HepG2 (cell line): ENCODE data around the gene C21orf58. TPM values are rescaled to one million over a fixed set of nuclear protein-coding genes. Genes with fewer than 3 reads are reported as not detected.

Source experiments
- ATAC-seq: fragments of 200-7000 bp; cut with Tn5 transposase; 3 replicates; pipeline ENCODE4 v1.9.1; 2020; ENCODE audit warnings: mild to moderate bottlenecking, moderate library complexity
- BruUV-seq: library from RNA; stranded (reverse); fragments of 400-500 nt; replicated peaks from 2 replicates; lab custom pipeline; 2021; lab: Mats Ljungman, UMichigan
- CTCF ChIA-PET: fragments of 300-600 bp; formaldehyde crosslinking; extraction: SDS; loops from one replicate; lab custom pipeline; 2021; ENCODE audit warnings: low total read pairs, inconsistent platforms, low intra/inter-chr PET ratio; lab: Yijun Ruan, JAX
- POLR2A ChIA-PET: fragments of 350-600 bp; sonication (Branson Sonifier 250); formaldehyde crosslinking; loops from one replicate; lab custom pipeline; 2020; ENCODE audit warnings: antibody characterized with exemption, inconsistent platforms; lab: Yijun Ruan, JAX
- DNase-seq: peaks from one replicate; pipeline ENCODE4 v3.0.0-alpha.2; 2015; ENCODE audit warnings: low spot score
- FAIRE-seq: peaks from 3 replicates; lab custom pipeline; 2011; peaks lifted over from hg19 to GRCh38; lab: Jason Lieb, UNC
- H2AFZ ChIP-seq: one replicate; pipeline ENCODE4 v1.6.1; 2011; ENCODE audit warnings: low read length, inconsistent platforms
- H3K27ac ChIP-seq: fragments of 300-600 bp; 3 replicates; pipeline ENCODE4 v1.8.0; 2011; ENCODE audit warnings: mixed run types, mild to moderate bottlenecking, mixed read lengths, low read length, inconsistent platforms; ENCODE audit not compliant: insufficient read depth; ENCODE audit errors: extremely low read length
- H3K27me3 ChIP-seq, 2 experiments: fragments of 200-600 bp in 1 of 2; 2 replicates in 1 of 2; 3 replicates in 1 of 2; pipeline versions ENCODE4 v1.6.0 to v1.8.0; 2011; ENCODE audit warnings: low read length in 2 of 2, mild to moderate bottlenecking in 2 of 2, moderate library complexity in 2 of 2, inconsistent platforms in 1 of 2; ENCODE audit not compliant: insufficient read depth in 2 of 2, control insufficient read depth in 1 of 2
- H3K36me3 ChIP-seq, 2 experiments: fragments of 200-600 bp in 1 of 2; replicated peaks in 1 of 2; 2 replicates in 1 of 2; 3 replicates in 1 of 2; pipeline versions ENCODE4 v1.5.1 to v1.8.0; 2011; ENCODE audit warnings: low read length in 2 of 2, inconsistent platforms in 1 of 2; ENCODE audit not compliant: insufficient read depth in 2 of 2, control insufficient read depth in 1 of 2
- H3K4me1 ChIP-seq: 2 replicates; pipeline ENCODE4 v1.5.1; 2012; ENCODE audit warnings: low read length, inconsistent platforms; ENCODE audit not compliant: insufficient read depth
- H3K4me2 ChIP-seq: 2 replicates; pipeline ENCODE4 v1.6.0; 2011; ENCODE audit warnings: low read depth, low read length, inconsistent platforms
- H3K4me3 ChIP-seq, 3 experiments: fragments of 200-600 bp in 1 of 3; sonication (generic), shearing (Covaris generic) in 1 of 3; replicated peaks in 1 of 3; 2 replicates each; pipeline ENCODE4 v1.5.1; 2011 to 2016; ENCODE audit warnings: low read length in 3 of 3, inconsistent platforms in 2 of 3, low read depth in 2 of 3, mild to moderate bottlenecking in 2 of 3, control low read depth in 1 of 3, mixed read lengths in 1 of 3; ENCODE audit not compliant: insufficient read depth in 1 of 3
- H3K79me2 ChIP-seq: one replicate; pipeline ENCODE4 v1.6.1; 2011; ENCODE audit warnings: low read length, inconsistent platforms; ENCODE audit not compliant: insufficient read depth
- H3K9ac ChIP-seq: 2 replicates; pipeline ENCODE4 v1.6.0; 2011; ENCODE audit warnings: mild to moderate bottlenecking, low read depth, low read length, inconsistent platforms; ENCODE audit not compliant: insufficient read depth
- H3K9me3 ChIP-seq: 2 replicates; pipeline ENCODE4 v1.5.1; 2012; ENCODE audit warnings: mild to moderate bottlenecking, low read length
- H4K20me1 ChIP-seq: 2 replicates; pipeline ENCODE4 v1.6.0; 2011; ENCODE audit warnings: inconsistent platforms, mild to moderate bottlenecking, low read length, moderate library complexity; ENCODE audit not compliant: insufficient read depth
- AGO2 ChIP-seq: fragments of 200-400 bp; formaldehyde crosslinking; optimal IDR thresholded peaks from 2 replicates; pipeline ENCODE3; 2017; ENCODE audit warnings: mild to moderate bottlenecking, low read depth, low read length, moderate library complexity
- ATM ChIP-seq: fragments of 450-650 bp; IDR thresholded peaks from 2 replicates; pipeline ENCODE4 v1.7.1; 2017; ENCODE audit warnings: mild to moderate bottlenecking, borderline replicate concordance
- HNF4G ChIP-seq, 2 experiments: sonication (generic) in 1 of 2; formaldehyde crosslinking in 1 of 2; IDR thresholded peaks; 2 replicates each; pipeline versions ENCODE4 v1.4.0 to v1.6.1; 2011 to 2020; ENCODE audit warnings: borderline replicate concordance in 2 of 2, low read depth in 2 of 2, mild to moderate bottlenecking in 2 of 2, low read length in 1 of 2, missing genetic modification reagents in 1 of 2, moderate library complexity in 1 of 2
- HNRNPL ChIP-seq: fragments of 200-400 bp; formaldehyde crosslinking; IDR thresholded peaks from 2 replicates; pipeline ENCODE4 v1.6.1; 2017; ENCODE audit warnings: mild to moderate bottlenecking, low read depth, low read length
- HOXA9 ChIP-seq: sonication (generic); formaldehyde crosslinking; IDR thresholded peaks from 2 replicates; pipeline ENCODE4 v1.8.1; 2022; ENCODE audit warnings: missing genetic modification reagents, mild to moderate bottlenecking, moderate library complexity, borderline replicate concordance
- MIER3 ChIP-seq: IDR thresholded peaks from 2 replicates; pipeline ENCODE4 v1.6.1; 2016; ENCODE audit warnings: missing compliant biosample characterization, borderline replicate concordance
- POLR2A ChIP-seq, 2 experiments: IDR thresholded peaks; 2 replicates each; pipeline ENCODE4 v1.6.1; 2011; ENCODE audit warnings: low read depth in 2 of 2, low read length in 2 of 2, mild to moderate bottlenecking in 1 of 2, moderate library complexity in 1 of 2; ENCODE audit not compliant: insufficient read depth in 1 of 2
- RBFOX2 ChIP-seq: fragments of 200-400 bp; formaldehyde crosslinking; IDR thresholded peaks from 2 replicates; pipeline ENCODE4 v1.6.1; 2017; ENCODE audit warnings: low read depth, mild to moderate bottlenecking, low read length
- SYNCRIP ChIP-seq: fragments of 200-400 bp; formaldehyde crosslinking; IDR thresholded peaks from 2 replicates; pipeline ENCODE4 v1.6.1; 2018; ENCODE audit warnings: mild to moderate bottlenecking, low read depth, low read length; ENCODE audit not compliant: insufficient read depth
- ZNF20 ChIP-seq: sonication (generic); formaldehyde crosslinking; IDR thresholded peaks from 2 replicates; pipeline ENCODE4 v1.4.0; 2020; ENCODE audit warnings: mild to moderate bottlenecking, moderate library complexity, missing genetic modification reagents
- ZNF264 ChIP-seq: sonication (generic); formaldehyde crosslinking; IDR thresholded peaks from 2 replicates; pipeline ENCODE4 v1.4.0; 2020; ENCODE audit warnings: missing genetic modification reagents
- ZNF800 ChIP-seq: sonication (generic); formaldehyde crosslinking; IDR thresholded peaks from 2 replicates; pipeline ENCODE4 v1.4.0; 2020; ENCODE audit warnings: missing genetic modification reagents
- WGBS: methylation state at CpG from one replicate; pipeline ENCODE4 v1.1.6; 2017; ENCODE audit warnings: low lambda C conversion rate; 5-methylcytosine and 5-hydroxymethylcytosine counted together
- in situ Hi-C: cut with HindIII; loops from 2 replicates; pipeline ENCODE4 v1.10.0; 2017; ENCODE audit warnings: low pct_unique_long_range_greater_than_20kb; ENCODE audit not compliant: extremely low pct_ligation_motif_present
- intact Hi-C: fragments of 100-400 bp; cut with micrococcal nuclease; formaldehyde crosslinking; loops from one replicate; pipeline ENCODE4 v1.10.0; 2022; ENCODE audit not compliant: unreplicated experiment
- polyA plus RNA-seq, 8 experiments: library from polyadenylated mRNA; depleted of rRNA in 3 of 8; stranded (reverse) in 7 of 8; unstranded in 1 of 8; fragments of >200 nt; fragmentation: Illumina TruSeq in 4 of 8; extraction: Trizol in 4 of 8; gene quantifications; 2 replicates each; pipeline versions ENCODE4 v1.2.1 to v1.2.3, GENCODE V29; 2011 to 2016; ENCODE audit warnings: low read depth in 4 of 8, missing spikeins in 1 of 8, mixed read lengths in 1 of 8; ENCODE audit not compliant: insufficient read depth in 1 of 8
- total RNA-seq, 5 experiments: library from RNA; depleted of rRNA; stranded (reverse); fragments of >200 nt; fragmentation: Illumina TruSeq; extraction: Trizol; gene quantifications; 2 replicates each; pipeline ENCODE4 v1.2.3, GENCODE V29; 2016; ENCODE audit warnings: low read depth in 1 of 5

Gene C21orf58
- total and polyA plus RNA-seq, 2 of the 13 experiments (the other 11 are each of a cell fraction or from before 2014, with no cell fraction given), result 3.5 to 6.8 TPM

GRCh38 chr21:46265736-46266525, 57.7 kb downstream of the C21orf58 start:
- intact Hi-C loops (no loop called here), in situ Hi-C loops (no loop called here)
- Histone ChIP-seq H2AFZ (no peak overlapping the region), H3K79me2 (no peaks in the 10 kb centered on the region), H3K4me2 (no peak overlapping the region)
- POLR2A ChIA-PET, result interaction anchor here (0.6 kb wide), 1 partner anchor 14 kb away, joined by 4 read pairs; no protein-coding TSS in a partner anchor
- no peak for DNase-seq
- BruUV-seq, result no TSS peak
- CTCF ChIA-PET, result no interaction called here
- TF ChIP-seq ZNF264 (CRISPR knock-in tag), result no peak
- TF ChIP-seq ATM, result no peak
- TF ChIP-seq, all 625 proteins: peak for 0
- H3K36me3 ChIP-seq, result peaks cover 37 to 75% of the 10 kb centered on the region in 2 experiments
- no peaks in the 10 kb centered on the region for H3K4me1 ChIP-seq
- no peak overlapping the region for H3K9ac ChIP-seq
- H3K27me3 ChIP-seq, result no peaks in the 10 kb centered on the region
- H3K9me3 ChIP-seq, result no peaks in the 10 kb centered on the region
- 88% methylated on average over 16 of the region's 26 CpGs for WGBS
- H3K4me3 ChIP-seq, result no peak overlapping the region
- ATAC-seq (no peak), FAIRE-seq (no peak)
- no peak overlapping the region for H3K27ac ChIP-seq
- no peaks in the 10 kb centered on the region for H4K20me1 ChIP-seq

- Histone ChIP-seq H3K27me3 (no peaks in the 10 kb centered on the region), H3K4me3 (no peak overlapping the region), H3K9ac (no peak overlapping the region), H2AFZ (no peak overlapping the region), H3K9me3 (no peaks in the 10 kb centered on the region), H3K36me3 (peaks cover 38 to 71% of the 10 kb centered on the region in 2 experiments)
- TF ChIP-seq MIER3 (CRISPR knock-in tag) (no peak), SYNCRIP (no peak), HNF4G (IDR thresholded peaks at IDR 0.05; ENCODE audit: borderline replicate concordance, low read depth, low read length) (no peak), HNF4G (CRISPR knock-in tag; IDR thresholded peaks at IDR 0.05; ENCODE audit: borderline replicate concordance, low read depth) (no peak), HNRNPL (0 out of 2 replicates have a peak, but pooled peaks have one; percentile 40), AGO2 (peak; percentile 78), HOXA9 (no peak), POLR2A (IDR thresholded peaks at IDR 0.05; ENCODE audit: insufficient read depth in 1 of 2, low read depth in 2 of 2, low read length in 2 of 2) (peak in 1 of 2 experiments; percentile 25; a peak in 1 of 4 replicates), ZNF800 (CRISPR knock-in tag) (no peak), RBFOX2 (0 out of 2 replicates have a peak, but pooled peaks have one; percentile 25), ZNF20 (CRISPR knock-in tag) (no peak)
- TF ChIP-seq, all 625 proteins: peak for 4
- FAIRE-seq (no peak), ATAC-seq (peak; percentile 16; the same call in 2 of the 3 replicates), DNase-seq (no peak)
- 99% methylated on average over 8 of the region's 13 CpGs for WGBS
- Histone ChIP-seq H4K20me1 (no peaks in the 10 kb centered on the region), H3K79me2 (no peaks in the 10 kb centered on the region), H3K4me2 (no peak overlapping the region), H3K27ac (no peak overlapping the region), H3K4me1 (no peaks in the 10 kb centered on the region)
- ChIA-PET CTCF (no interaction called here), POLR2A (no interaction called here)
- no TSS peak for BruUV-seq
- in situ Hi-C loops (no loop called here), intact Hi-C loops (no loop called here)
Observed at GRCh38 chr21:46264690-46265144, 59.0 kb downstream of the C21orf58 start.
